Hypothalamus (tissue), 51 donors: Measurements from ENCODE around the gene MYO1C.
"Not testable (repeated sequence)": the region's sequence is repeated elsewhere in the genome, so short reads cannot be mapped to it uniquely, and the experiment has no call there.

Experiments used
- DNase-seq, 51 donors: peaks; one replicate each; lab custom pipeline; 2025; lab: John Stamatoyannopoulos, UW

MYO1C gene

DNA sequence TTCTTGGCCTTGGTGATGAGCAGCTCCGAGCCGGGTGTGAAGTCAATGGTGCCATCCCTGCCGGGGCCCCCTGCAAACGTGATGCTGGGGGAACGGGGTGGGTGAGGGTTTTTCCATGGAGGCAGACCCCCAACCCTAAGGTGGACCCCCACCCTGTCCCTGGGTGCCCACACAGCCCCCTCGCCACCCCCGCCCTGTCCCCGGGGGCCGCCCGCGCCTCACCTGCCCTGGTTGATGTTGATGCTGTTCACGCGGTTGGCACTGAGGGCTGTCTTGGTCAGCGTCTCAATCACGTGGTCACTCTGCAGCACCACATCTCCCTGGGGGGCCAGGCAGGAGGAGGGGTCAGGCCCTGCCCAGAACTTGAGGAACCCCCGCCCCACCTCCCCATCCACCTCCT lies 25.2 kb downstream of the MYO1C start:
- DNase-seq, result no peak

GRCh38 chr17:1464186-1464585 lies 28.3 kb downstream of the MYO1C start:
- DNase-seq, result no peak

DNA sequence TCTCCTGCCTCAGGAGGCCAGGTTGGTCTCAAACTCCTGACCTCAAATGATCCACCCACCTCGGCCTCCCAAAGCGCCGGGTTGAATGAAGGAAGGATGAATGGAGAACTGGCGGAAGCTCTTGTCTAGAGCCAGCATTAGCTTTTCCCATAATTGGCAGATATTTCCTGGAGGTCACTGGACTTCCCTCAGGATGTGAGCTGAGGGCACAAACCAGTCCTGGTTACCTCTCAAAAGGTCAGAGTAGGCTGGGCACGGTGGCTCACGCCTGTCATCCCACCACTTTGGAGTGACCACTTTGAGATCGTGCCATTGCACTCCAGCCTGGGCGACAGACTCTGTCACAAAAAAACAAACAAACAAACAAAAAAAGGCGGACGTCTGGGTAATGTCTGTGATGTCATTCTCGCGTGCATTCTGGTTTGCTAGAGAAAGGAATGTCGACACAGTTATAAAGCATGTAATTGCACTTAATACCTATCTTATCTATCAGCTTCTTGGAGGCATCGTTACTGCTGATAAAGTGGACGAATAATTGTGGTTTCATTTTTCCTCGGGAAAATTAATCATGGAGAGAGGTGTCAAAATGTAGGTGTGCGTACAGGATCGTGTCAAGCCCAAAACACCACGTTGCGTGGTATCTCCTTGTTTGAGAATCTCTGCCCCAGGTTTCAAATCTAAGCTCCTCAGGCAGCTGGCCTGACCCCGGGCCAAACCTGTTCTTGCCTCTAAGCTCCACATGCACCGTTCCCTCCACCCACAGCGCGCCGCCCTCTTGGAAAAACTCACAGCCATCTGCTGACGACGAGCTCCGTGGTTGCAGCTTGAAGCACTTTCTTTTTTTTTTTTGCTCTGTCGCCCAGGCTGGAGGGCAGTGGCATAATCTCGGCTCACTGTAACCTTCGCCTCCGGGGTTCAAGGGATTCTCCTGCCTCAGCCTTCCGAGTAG lies 30.0 kb downstream of the MYO1C start:
- no peak for DNase-seq

DNA sequence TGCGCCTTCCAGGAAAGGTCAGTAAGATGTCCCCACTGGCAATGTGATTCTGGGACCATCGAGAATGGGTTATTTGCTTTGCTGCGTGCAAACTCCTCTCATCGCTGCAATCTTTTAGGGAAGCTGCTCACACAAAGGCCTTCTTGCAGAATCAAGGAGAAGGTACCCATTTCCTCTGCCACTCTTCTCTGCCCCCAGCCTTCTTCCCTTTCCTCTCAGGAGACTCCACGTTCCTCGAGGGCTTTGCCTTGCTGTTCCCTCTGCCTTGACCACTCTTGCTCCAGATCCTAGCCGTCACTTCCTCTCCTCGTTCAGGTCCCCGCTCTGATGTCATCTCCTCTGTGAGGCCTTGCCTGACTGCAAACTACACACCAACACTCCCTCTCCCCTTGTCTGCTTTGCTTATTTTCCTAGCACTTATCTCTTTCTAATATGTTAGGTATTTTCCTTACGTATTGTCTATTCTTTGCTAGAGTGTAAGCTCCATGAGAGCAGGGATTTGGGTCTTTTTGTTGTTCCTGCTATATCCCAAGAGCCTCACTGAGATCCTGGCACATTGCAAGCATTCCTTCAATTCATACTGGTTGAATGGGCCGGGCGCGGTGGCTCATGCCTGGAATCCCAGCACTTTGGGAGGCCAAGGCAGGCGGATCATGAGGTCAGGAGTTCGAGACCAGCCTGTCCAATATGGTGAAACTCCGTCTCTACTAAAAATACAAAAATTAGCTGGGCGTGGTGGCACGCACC lies 31.1 kb downstream of the MYO1C start:
- no peak for DNase-seq

DNA sequence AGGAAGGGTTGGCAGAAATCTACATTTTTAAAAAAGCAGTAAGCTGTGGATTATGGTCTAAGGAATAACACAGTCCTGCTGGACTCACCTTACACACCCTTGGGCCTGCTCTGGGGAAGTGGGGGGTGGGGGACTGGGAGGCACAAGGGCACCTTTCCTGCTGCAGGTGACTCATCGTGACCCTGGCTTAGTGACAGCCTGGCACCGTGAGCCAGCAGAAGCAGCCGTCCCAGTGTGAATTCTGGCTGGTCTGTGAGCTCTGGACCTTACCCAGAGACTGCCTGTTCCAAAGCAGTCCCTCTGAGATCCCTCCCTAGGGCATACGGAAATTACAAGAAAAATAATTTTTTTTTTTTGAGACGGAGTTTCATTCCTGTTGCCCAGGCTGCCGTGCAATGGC lies 32.3 kb downstream of the MYO1C start:
- peak in 7 of 51 donors; percentile 6 to 50 (median 29) for DNase-seq

- DNase-seq, result peak; percentile 74 to 99 (median 95)
Observed at GRCh38 chr17:1455797-1456599, 36.5 kb downstream of the MYO1C start, which contains the start of gene CRK. Gene CRK, minus strand, starts transcription at chr17:1456232. Its CDS starts 115 bp downstream, at chr17:1456117.

- peak in 36 of 51 donors; percentile 3 to 70 (median 36) for DNase-seq
Observed at GRCh38 chr17:1455291-1455796, 37.1 kb downstream of the MYO1C start.

DNA sequence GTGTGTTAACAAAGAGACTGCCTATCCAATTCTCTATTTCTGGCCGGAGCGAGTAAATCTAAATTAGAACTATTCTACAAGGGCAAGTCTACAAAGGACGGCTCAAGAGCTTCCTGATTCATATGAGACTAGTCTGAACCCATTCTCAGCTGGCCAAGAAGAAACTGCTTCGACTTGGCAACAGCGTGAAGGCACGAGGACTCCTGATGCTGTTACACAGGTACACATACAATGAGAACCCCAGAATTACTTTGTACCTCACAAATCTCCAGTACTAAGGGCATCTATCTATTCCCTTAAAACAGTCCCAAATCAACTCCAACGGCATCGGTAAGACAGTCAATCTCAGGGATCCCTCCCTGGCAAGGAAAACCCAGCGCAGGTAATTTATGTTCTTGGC lies 37.9 kb downstream of the MYO1C start:
- DNase-seq, result no peak

- not testable (repeated sequence) for DNase-seq
Observed at GRCh38 chr17:1453694-1454093, 38.8 kb downstream of the MYO1C start.

DNA sequence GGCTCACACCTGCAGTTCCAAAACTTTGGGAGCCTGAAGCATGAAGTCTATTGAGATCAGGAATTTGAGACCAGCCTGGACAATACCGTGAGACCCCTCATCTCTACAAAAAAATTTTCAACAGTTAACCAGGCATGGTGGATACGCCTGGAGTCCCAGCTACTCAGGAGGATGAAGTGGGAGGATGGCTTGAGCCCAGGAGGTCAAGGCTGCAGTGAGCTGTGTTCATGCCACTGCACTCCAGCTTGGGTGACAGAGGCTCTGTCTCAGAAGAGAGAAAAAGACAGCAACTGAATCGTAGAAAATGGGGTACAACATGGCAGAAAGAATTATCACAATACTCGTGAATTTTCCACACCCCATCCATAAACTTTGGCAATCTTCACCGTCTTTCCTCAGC lies 39.6 kb downstream of the MYO1C start:
- DNase-seq, result no peak

DNA sequence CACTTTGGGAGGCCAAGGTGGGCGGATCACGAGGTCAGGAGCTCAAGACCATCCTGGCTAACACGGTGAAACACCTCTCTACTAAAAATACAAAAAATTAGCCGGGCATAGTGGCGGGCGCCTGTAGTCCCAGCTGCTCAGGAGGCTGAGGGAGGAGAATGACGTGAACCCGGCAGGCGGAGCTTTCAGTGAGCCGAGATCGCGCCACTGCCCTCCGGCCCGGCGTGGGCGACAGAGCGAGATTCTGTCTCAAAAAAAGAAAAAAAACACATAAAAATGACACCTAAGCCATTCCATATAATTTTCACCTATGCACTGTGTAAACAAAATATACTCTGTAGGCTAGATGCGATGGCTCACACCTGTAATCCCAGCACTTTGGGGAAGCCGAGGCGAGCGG lies 42.2 kb downstream of the MYO1C start:
- DNase-seq, result not testable (repeated sequence)

DNA sequence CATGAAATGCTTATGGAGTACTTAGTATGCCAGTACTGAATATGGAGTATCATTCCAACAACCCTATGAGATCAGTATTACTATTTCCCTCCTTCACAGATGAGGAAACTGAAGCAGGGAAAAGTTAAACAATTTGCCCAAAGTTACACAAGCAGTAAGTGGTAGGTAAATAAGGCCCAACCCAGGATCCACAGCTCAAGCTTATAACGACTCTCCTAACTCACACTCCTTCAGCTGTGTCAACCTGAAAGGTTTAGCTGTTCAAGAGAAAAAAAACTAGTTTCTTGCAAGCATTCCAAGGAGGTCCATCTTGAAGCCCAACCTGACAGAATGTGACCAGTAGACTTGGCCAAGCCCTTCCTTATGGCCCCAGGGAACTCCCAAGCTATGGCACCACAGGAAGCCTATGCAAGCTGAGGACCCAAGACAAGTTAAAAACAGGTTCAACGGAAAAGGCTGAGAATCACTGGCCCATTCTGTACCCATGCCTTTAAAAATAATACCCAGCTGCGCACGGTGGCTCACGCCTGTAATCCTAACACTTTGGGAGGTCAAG lies 43.0 kb downstream of the MYO1C start:
- DNase-seq, result no peak

- DNase-seq, result no peak
Observed at GRCh38 chr17:1447052-1447451, 45.4 kb downstream of the MYO1C start.

GRCh38 chr17:1446201-1446600 lies 46.3 kb downstream of the MYO1C start:
- no peak for DNase-seq

DNA sequence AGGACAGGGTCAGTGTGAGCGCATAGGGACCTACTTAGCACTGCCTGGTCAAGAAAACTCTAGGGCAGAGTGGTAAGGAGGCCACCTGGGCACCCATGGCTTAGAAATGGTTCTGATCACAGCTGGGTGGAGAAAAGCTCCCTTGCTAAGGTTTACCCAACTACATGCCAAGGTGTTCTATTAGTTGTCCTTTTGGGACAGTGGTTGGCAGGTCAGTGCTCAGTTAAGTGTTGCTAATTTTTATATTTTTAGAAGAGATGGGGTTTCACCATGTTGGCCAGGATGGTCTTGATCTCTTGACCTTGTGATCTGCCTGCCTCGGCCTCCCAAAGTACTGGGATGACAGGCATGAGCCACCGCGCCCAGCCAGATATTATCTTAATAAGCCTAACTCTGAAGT lies 46.8 kb downstream of the MYO1C start:
- DNase-seq, result not testable (repeated sequence)

DNA sequence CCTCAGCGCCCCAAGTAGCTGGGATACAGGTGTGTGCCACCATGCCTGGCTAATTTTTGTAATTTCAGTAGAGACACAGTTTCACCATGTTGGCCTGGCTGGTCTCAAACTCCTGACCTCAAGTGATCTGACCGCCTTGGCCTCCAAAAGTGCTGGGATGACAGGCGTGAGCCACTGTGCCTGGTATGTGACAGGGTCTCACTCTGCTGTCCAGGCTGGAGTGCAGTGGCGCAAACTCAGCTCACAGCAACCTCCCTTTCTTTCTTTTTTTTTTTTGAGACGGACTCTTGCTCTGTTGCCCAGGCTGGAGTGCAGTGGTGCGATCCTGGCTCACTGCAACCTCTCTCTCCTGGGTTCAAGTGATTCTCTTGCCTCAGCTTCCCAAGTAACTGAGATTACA lies 49.8 kb downstream of the MYO1C start:
- DNase-seq, result not testable (repeated sequence)

DNA sequence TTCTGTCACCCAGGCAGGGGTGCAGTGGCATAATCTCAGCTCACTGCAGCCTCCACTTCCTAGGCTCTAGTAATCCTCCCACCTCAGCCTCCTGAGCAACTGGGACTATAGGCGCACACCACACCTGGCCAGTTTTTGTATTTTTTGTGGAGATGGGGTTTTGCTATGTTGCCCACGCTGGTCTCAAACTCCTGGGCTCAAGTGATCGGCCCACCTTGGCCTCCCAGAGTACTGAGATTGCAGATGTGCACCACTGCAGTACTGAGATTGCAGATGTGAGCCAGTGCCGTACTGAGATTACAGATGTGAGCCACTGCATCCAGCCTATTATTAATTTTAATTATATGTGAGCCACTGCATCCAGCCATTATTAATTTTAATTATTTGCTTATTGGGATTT lies 50.3 kb downstream of the MYO1C start:
- no peak for DNase-seq

DNA sequence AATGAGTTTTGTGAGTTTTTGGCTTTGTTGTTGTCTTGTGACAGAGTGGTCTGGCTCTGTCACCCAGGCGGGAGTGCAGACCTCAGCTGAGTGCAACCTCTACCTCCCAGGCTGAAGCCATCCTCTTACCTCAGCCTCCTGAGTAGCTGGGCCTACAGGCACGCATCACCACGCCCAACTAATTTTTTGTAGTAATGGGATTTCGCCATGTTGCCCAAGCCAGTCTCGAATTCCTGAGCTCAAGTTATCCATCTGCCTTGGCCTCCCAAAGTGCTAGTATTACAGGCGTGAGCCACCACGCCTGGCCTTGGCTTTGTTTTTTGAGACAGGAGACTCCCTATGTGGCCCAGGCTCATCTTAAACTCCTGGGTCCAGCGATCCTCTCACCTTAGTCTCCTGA lies 51.6 kb downstream of the MYO1C start:
- DNase-seq, result no peak

GRCh38 chr17:1438593-1439083 lies 53.8 kb downstream of the MYO1C start:
- no peak for DNase-seq

DNA sequence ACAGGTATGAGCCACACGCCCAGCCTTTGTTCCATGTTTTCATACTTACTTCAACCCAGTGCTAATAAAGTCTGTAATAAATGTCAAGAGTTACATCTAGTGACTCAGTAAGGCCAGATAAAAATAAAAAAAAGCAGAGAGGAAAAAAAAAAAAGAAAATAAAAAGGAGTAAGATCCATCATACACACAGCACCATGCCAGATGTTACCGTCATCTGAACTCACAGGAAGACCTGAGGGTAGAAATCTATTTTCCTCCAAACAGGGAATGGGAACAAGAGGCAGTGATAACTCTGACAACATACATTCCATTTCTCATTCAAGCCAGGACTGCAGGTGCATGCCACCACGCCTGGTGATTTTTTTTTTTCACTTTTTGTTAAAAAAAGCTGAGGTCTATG lies 57.2 kb downstream of the MYO1C start:
- DNase-seq, result no peak
